HG02885 (cell line): ENCODE results near the gene CRYBG1.
A peak's percentile ranks its signal among the peaks of the same experiment; 100 is the strongest.
"Not testable (repeated sequence)": the region's sequence is repeated elsewhere in the genome, so short reads cannot be mapped to it uniquely, and the experiment has no call there.

Source experiments
- ATAC-seq: cut with Tn5 transposase; IDR thresholded peaks from one replicate; pipeline ENCODE4 v1.9.1; 2021; ENCODE audit warnings: mild to moderate bottlenecking; ENCODE audit not compliant: unreplicated experiment, poor library complexity

CRYBG1 gene

GRCh38 chr6:106572436-106572835 is 211.9 kb downstream of the CRYBG1 start:
- no peak for ATAC-seq

GRCh38 chr6:106572875-106573585 is 212.5 kb downstream of the CRYBG1 start:
- ATAC-seq = no peak

GRCh38 chr6:106574741-106575458 is 214.4 kb downstream of the CRYBG1 start:
- ATAC-seq = no peak

GRCh38 chr6:106579281-106579680 is 218.8 kb downstream of the CRYBG1 start:
- no peak for ATAC-seq

GRCh38 chr6:106581468-106581867 is 221.0 kb downstream of the CRYBG1 start:
- ATAC-seq = no peak

GRCh38 chr6:106586815-106587415 is 226.4 kb downstream of the CRYBG1 start:
- no peak for ATAC-seq

GRCh38 chr6:106588937-106589336 is 228.4 kb downstream of the CRYBG1 start:
- not testable (repeated sequence) for ATAC-seq

- ATAC-seq = no peak
Measured at GRCh38 chr6:106591111-106591825, 230.8 kb downstream of the CRYBG1 start.

GRCh38 chr6:106599440-106599839 is 238.9 kb downstream of the CRYBG1 start:
- no peak for ATAC-seq

- no peak for ATAC-seq
Measured at GRCh38 chr6:106600329-106600728, 239.8 kb downstream of the CRYBG1 start.

- peak; percentile 72 for ATAC-seq
Measured at GRCh38 chr6:106608080-106608668, 247.7 kb downstream of the CRYBG1 start.

- ATAC-seq = peak; percentile 57
Measured at GRCh38 chr6:106609699-106610098, 249.2 kb downstream of the CRYBG1 start.

GRCh38 chr6:106611030-106611429 is 250.5 kb downstream of the CRYBG1 start:
- no peak for ATAC-seq

- no peak for ATAC-seq
Measured at GRCh38 chr6:106612671-106613416, 252.3 kb downstream of the CRYBG1 start.

- ATAC-seq = no peak
Measured at GRCh38 chr6:106613590-106613989, 253.1 kb downstream of the CRYBG1 start.

GRCh38 chr6:106614166-106614565 is 253.6 kb downstream of the CRYBG1 start:
- ATAC-seq = no peak

- ATAC-seq = no peak
Measured at GRCh38 chr6:106614592-106615257, 254.2 kb downstream of the CRYBG1 start.

- ATAC-seq = no peak
Measured at GRCh38 chr6:106617302-106617701, 256.8 kb downstream of the CRYBG1 start.

- no peak for ATAC-seq
Measured at GRCh38 chr6:106617857-106618256, 257.3 kb downstream of the CRYBG1 start.
